Left lung (tissue), 10 donors: ENCODE measurements around the gene FTSJ1. TPM values are rescaled to one million over a fixed set of nuclear protein-coding genes. Genes with fewer than 3 reads are reported as not detected.

ENCODE experiments used
- ATAC-seq: fragments of 200-7000 bp; cut with Tn5 transposase; one replicate; pipeline ENCODE4 v1.9.1; 2020; ENCODE audit warnings: moderate library complexity
- DNase-seq, 4 donors: peaks; one replicate each; pipeline ENCODE4 v3.0.0-alpha.2; 2013 to 2020
- H3K27ac ChIP-seq, 2 donors: fragments of 200-600 bp; sonication (generic) in 1 of 2; one replicate each; pipeline versions ENCODE4 v1.5.0 to v1.8.0; 2020 to 2021
- H3K27me3 ChIP-seq, 2 donors: fragments of 200-600 bp; sonication (generic) in 1 of 2; one replicate each; pipeline versions ENCODE4 v1.5.0 to v1.8.0; 2020 to 2021
- H3K36me3 ChIP-seq, 2 donors: fragments of 200-600 bp; sonication (generic) in 1 of 2; one replicate each; pipeline versions ENCODE4 v1.5.0 to v1.8.0; 2020 to 2021
- H3K4me1 ChIP-seq, 2 donors: fragments of 200-600 bp; one replicate each; pipeline ENCODE4 v1.8.0; 2021
- H3K4me3 ChIP-seq, 2 donors: fragments of 200-600 bp; sonication (generic) in 1 of 2; one replicate each; pipeline versions ENCODE4 v1.5.0 to v1.8.0; 2020 to 2021; ENCODE audit warnings: mild to moderate bottlenecking in 1 of 2
- H3K9me3 ChIP-seq, 2 donors: fragments of 200-600 bp; sonication (generic) in 1 of 2; one replicate each; pipeline versions ENCODE4 v1.5.0 to v1.8.0; 2020 to 2021
- intact Hi-C, 2 donors: fragments of 100-400 bp; cut with DNase I; formaldehyde crosslinking; loops; one replicate each; pipeline versions ENCODE4 v1.11.2 to v1.14.2; 2022
- polyA plus RNA-seq, 6 donors: library from polyadenylated mRNA; unstranded; fragments of 120-200 nt; gene quantifications; one replicate each; pipeline ENCODE4 v1.2.1, GENCODE V29; 2013; ENCODE audit not compliant: insufficient read length in 6 of 6
- total RNA-seq, 2 donors: library from RNA; stranded (reverse); fragmentation: NEBNext Ultra II Directional; extraction: Animal tissue kit (Norgen Biotek cat#: 25700); gene quantifications; one replicate each; pipeline ENCODE4 v1.2.1, GENCODE V29; 2021
- TF ChIP-seq, protein P1 (sequence below), 2 donors: fragments of 200-600 bp; sonication (generic) in 1 of 2; IDR thresholded peaks; one replicate each; pipeline versions ENCODE4 v1.5.0 to v1.8.0; 2021; ENCODE audit warnings: antibody characterized with exemption in 2 of 2
- donor health status: DM: no; HTN: yes; CAD: no.
- donor health status: DM: no; HTN: no; CAD: no.

FTSJ1 gene
- total and polyA plus RNA-seq, 8 donors, result 33.7 to 46.6 (median 38.8) TPM

GRCh38 chrX:48511560-48511959 is 35.6 kb downstream of the FTSJ1 start:
- no peak for ATAC-seq
- intact Hi-C loops, result no loop called here
- no peaks in the 10 kb centered on the region for H3K9me3 ChIP-seq
- TF ChIP-seq, protein P1, sequence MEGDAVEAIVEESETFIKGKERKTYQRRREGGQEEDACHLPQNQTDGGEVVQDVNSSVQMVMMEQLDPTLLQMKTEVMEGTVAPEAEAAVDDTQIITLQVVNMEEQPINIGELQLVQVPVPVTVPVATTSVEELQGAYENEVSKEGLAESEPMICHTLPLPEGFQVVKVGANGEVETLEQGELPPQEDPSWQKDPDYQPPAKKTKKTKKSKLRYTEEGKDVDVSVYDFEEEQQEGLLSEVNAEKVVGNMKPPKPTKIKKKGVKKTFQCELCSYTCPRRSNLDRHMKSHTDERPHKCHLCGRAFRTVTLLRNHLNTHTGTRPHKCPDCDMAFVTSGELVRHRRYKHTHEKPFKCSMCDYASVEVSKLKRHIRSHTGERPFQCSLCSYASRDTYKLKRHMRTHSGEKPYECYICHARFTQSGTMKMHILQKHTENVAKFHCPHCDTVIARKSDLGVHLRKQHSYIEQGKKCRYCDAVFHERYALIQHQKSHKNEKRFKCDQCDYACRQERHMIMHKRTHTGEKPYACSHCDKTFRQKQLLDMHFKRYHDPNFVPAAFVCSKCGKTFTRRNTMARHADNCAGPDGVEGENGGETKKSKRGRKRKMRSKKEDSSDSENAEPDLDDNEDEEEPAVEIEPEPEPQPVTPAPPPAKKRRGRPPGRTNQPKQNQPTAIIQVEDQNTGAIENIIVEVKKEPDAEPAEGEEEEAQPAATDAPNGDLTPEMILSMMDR (IDR thresholded peaks at IDR 0.05), result no peak
- no peak for DNase-seq
- H3K27ac ChIP-seq, result no peak overlapping the region
- no peak overlapping the region for H3K4me3 ChIP-seq
- peaks cover 0 to 7% of the 10 kb centered on the region in 2 donors for H3K4me1 ChIP-seq
- no peaks in the 10 kb centered on the region for H3K36me3 ChIP-seq
- no peaks in the 10 kb centered on the region for H3K27me3 ChIP-seq

GRCh38 chrX:48512371-48512935 is 36.5 kb downstream of the FTSJ1 start:
- Histone ChIP-seq H3K27me3 (no peaks in the 10 kb centered on the region), H3K4me3 (no peak overlapping the region), H3K27ac (no peak overlapping the region), H3K9me3 (no peaks in the 10 kb centered on the region), H3K36me3 (no peaks in the 10 kb centered on the region), H3K4me1 (peaks cover 0 to 7% of the 10 kb centered on the region in 2 donors)
- TF ChIP-seq, protein P1 (IDR thresholded peaks at IDR 0.05), result no peak
- DNase-seq, result no peak
- no peak for ATAC-seq
- intact Hi-C loops, result no loop called here

- Histone ChIP-seq H3K27me3 (no peaks in the 10 kb centered on the region), H3K27ac (no peak overlapping the region), H3K9me3 (no peaks in the 10 kb centered on the region), H3K4me1 (peaks cover 0 to 7% of the 10 kb centered on the region in 2 donors), H3K36me3 (no peaks in the 10 kb centered on the region), H3K4me3 (no peak overlapping the region)
- no peak for ATAC-seq
- DNase-seq, result no peak
- TF ChIP-seq, protein P1 (IDR thresholded peaks at IDR 0.05), result no peak
- intact Hi-C loops, result no loop called here
Measured at GRCh38 chrX:48513670-48514069, 37.7 kb downstream of the FTSJ1 start.

DNA sequence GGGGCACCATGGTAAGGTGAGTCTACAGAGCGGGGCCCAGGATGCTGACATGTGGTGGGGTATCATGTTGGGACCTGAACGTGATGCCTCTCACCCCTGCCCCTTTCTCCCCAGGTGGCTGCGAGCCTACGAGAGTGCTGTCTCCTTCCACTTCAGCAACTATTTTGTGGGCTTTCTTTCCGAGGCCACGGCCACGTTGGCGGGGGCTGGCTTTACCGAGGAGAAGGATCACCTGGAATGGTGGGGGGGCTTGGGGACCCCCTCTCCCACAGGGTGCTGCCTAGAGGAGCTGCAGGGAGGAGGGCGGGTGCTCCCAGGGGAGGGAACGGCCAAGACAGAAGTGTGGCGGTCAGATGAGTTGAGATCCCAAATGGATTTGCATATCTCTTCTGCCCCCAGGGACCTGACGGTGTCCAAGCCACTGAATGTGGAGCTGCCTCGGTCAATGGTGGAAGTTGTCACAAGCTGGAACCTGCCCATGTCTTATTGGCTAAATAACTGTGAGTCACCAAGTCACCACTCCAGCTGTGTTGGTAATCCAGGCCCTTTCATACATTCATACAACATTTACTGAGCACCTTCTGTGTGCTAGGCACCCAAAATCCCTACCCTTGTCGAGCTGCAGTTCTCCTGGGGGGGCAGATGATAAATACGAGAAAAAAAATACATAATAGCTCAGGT is 38.3 kb downstream of the FTSJ1 start:
- ATAC-seq (no peak), DNase-seq (no peak)
- intact Hi-C loops, result no loop called here
- Histone ChIP-seq H3K36me3 (no peaks in the 10 kb centered on the region), H3K4me3 (no peak overlapping the region), H3K9me3 (no peaks in the 10 kb centered on the region), H3K4me1 (peaks cover 0 to 7% of the 10 kb centered on the region in 2 donors), H3K27ac (no peak overlapping the region), H3K27me3 (no peaks in the 10 kb centered on the region)
- TF ChIP-seq, protein P1 (IDR thresholded peaks at IDR 0.05), result no peak

DNA sequence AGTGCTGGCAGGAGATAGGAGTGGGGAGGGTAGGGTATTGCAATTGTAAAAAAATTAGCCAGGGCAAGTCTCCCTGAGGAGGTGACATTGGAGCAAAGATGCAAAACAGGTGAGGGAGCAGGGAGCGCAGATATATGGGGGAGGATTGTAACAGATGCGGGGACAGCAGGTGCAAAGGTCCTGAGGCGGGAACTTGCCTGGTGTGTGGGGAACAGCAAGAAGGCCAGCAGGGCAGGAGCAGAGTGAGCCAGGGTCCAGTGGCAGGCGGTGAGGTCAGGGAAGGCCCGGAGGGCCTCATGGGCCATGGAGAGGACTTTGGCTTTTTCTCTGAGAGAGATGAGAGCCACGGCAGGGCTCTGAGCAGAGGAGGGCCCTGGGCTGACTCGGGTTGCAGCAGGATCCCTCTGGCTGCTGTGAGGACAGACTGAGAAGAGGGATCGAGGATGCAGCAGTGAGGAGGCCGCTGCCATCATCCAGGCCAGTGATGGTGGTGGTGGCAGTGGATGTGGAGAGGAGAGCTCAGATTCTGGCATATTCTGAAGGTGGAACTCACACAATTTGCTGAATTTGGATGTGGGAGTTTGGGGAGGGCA is 39.0 kb downstream of the FTSJ1 start:
- intact Hi-C loops, result no loop called here
- Histone ChIP-seq H3K27ac (no peak overlapping the region), H3K36me3 (no peaks in the 10 kb centered on the region), H3K4me1 (peaks cover 0 to under 1% of the 10 kb centered on the region in 2 donors), H3K4me3 (no peak overlapping the region), H3K9me3 (no peaks in the 10 kb centered on the region), H3K27me3 (no peaks in the 10 kb centered on the region)
- TF ChIP-seq, protein P1 (IDR thresholded peaks at IDR 0.05), result no peak
- no peak for DNase-seq
- ATAC-seq, result no peak
